Pancreas (tissue), 10 donors: ENCODE data around the gene UPB1. TPM values are rescaled to one million over a fixed set of nuclear protein-coding genes. Genes with fewer than 3 reads are reported as not detected.

Source experiments
- ATAC-seq, 4 donors: fragments of 200-7000 bp; cut with Tn5 transposase; one replicate each; pipeline versions ENCODE4 v1.8.0 to v1.9.1; 2020; ENCODE audit warnings: mild to moderate bottlenecking in 4 of 4, moderate library complexity in 4 of 4
- DNase-seq, 6 donors: peaks; one replicate each; pipeline ENCODE4 v3.0.0-alpha.2; 2020
- FAIRE-seq: peaks from 2 replicates; lab custom pipeline; 2012; peaks lifted over from hg19 to GRCh38; lab: Jason Lieb, UNC
- H3K27ac ChIP-seq, 4 donors: fragments of 200-600 bp; sonication (generic); 1 replicate in 3 of 4; 2 replicates in 1 of 4; pipeline versions ENCODE4 v1.5.0 to v1.8.0; 2020
- H3K27me3 ChIP-seq, 4 donors: fragments of 200-600 bp; one replicate each; pipeline ENCODE4 v1.8.0; 2021
- H3K36me3 ChIP-seq, 3 donors: fragments of 200-600 bp; sonication (generic) in 1 of 3; one replicate each; pipeline versions ENCODE4 v1.5.0 to v1.8.0; 2020 to 2021
- H3K4me1 ChIP-seq, 3 donors: fragments of 200-600 bp; one replicate each; pipeline ENCODE4 v1.8.0; 2021
- H3K4me3 ChIP-seq, 4 donors: fragments of 200-600 bp; sonication (generic) in 2 of 4; one replicate each; pipeline versions ENCODE4 v1.5.0 to v1.8.0; 2020 to 2021
- H3K9me3 ChIP-seq, 4 donors: fragments of 200-600 bp; one replicate each; pipeline ENCODE4 v1.8.0; 2021
- WGBS, 2 donors: extraction: QIAGEN DNeasy Blood & Tissue Kit; methylation state at CpG; one replicate each; pipeline ENCODE4 v1.1.7; 2013; 5-methylcytosine and 5-hydroxymethylcytosine counted together
- intact Hi-C, 3 donors: fragments of 100-400 bp; cut with DNase I; formaldehyde crosslinking; loops; one replicate each; pipeline versions ENCODE4 v1.11.1 to v1.14.2; 2022
- polyA plus RNA-seq, 2 donors: library from polyadenylated mRNA; stranded (reverse); fragments of 200-250 nt; gene quantifications; one replicate each; pipeline ENCODE4 v1.2.3, GENCODE V29; 2013
- total RNA-seq, 6 donors: library from RNA; stranded (reverse); fragmentation: NEBNext Ultra II Directional in 4 of 6; extraction: Animal tissue kit (Norgen Biotek cat#: 25700) in 4 of 6; gene quantifications; one replicate each; pipeline versions ENCODE4 v1.2.1 to v1.2.4, GENCODE V29; 2021 to 2023
- TF ChIP-seq, protein P1 (sequence below), 4 donors: fragments of 200-600 bp; sonication (generic) in 3 of 4; IDR thresholded peaks; one replicate each; pipeline versions ENCODE4 v1.5.0 to v1.8.0; 2021; ENCODE audit warnings: antibody characterized with exemption in 4 of 4
- donor health status: healthy with polysubstance abuse.
- donor health status: DM: no; HTN: no; CAD: no; lungs with moderate emphysema.
- donor health status: DM: no; HTN: no; CAD: no.
- donor health status: control.
- donor health status: control.
- donor health status: Bipolar disorder and iron deficiency.
- donor health status: DM: yes; HTN: yes; CAD: no.
- donor health status: DM: no; HTN: no; CAD: no.
- donor health status: DM: no; HTN: no; CAD: no.
- donor health status: DM: yes; HTN: yes; CAD: no.

UPB1 gene
- total and polyA plus RNA-seq, 8 donors: 0.08 to 2.3 (median 0.25) TPM

- no peak for FAIRE-seq
- 74 to 85% methylated on average over 7 of the region's 7 CpGs for WGBS, 2 donors
- no peak for ATAC-seq
- intact Hi-C loops: no loop called here
- H3K36me3 ChIP-seq: no peaks in the 10 kb centered on the region
- TF ChIP-seq, protein P1, sequence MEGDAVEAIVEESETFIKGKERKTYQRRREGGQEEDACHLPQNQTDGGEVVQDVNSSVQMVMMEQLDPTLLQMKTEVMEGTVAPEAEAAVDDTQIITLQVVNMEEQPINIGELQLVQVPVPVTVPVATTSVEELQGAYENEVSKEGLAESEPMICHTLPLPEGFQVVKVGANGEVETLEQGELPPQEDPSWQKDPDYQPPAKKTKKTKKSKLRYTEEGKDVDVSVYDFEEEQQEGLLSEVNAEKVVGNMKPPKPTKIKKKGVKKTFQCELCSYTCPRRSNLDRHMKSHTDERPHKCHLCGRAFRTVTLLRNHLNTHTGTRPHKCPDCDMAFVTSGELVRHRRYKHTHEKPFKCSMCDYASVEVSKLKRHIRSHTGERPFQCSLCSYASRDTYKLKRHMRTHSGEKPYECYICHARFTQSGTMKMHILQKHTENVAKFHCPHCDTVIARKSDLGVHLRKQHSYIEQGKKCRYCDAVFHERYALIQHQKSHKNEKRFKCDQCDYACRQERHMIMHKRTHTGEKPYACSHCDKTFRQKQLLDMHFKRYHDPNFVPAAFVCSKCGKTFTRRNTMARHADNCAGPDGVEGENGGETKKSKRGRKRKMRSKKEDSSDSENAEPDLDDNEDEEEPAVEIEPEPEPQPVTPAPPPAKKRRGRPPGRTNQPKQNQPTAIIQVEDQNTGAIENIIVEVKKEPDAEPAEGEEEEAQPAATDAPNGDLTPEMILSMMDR (IDR thresholded peaks at IDR 0.05): no peak
- H3K4me3 ChIP-seq: no peak overlapping the region
- no peaks in the 10 kb centered on the region for H3K9me3 ChIP-seq
- H3K27ac ChIP-seq: no peak overlapping the region
- H3K4me1 ChIP-seq: no peaks in the 10 kb centered on the region
- DNase-seq: no peak
- no peaks in the 10 kb centered on the region for H3K27me3 ChIP-seq
Measured at GRCh38 chr22:24502034-24502433, 6.9 kb downstream of the UPB1 start.

GRCh38 chr22:24502541-24502940 is 7.4 kb downstream of the UPB1 start:
- no peak for FAIRE-seq
- Histone ChIP-seq H3K9me3 (no peaks in the 10 kb centered on the region), H3K36me3 (no peaks in the 10 kb centered on the region), H3K4me1 (no peaks in the 10 kb centered on the region), H3K4me3 (no peak overlapping the region), H3K27ac (no peak overlapping the region), H3K27me3 (no peaks in the 10 kb centered on the region)
- 75 to 78% methylated on average over 1 of the region's 1 CpG for WGBS, 2 donors
- TF ChIP-seq, protein P1 (IDR thresholded peaks at IDR 0.05): no peak
- no peak for DNase-seq
- ATAC-seq: no peak
- intact Hi-C loops: no loop called here

- TF ChIP-seq, protein P1 (IDR thresholded peaks at IDR 0.05): peak in 3 of 4 donors; percentile 19 to 29 (median 20)
- DNase-seq: peak in 1 of 6 donors; percentile 48
- Histone ChIP-seq H3K4me3 (no peak overlapping the region), H3K27ac (no peak overlapping the region), H3K27me3 (no peaks in the 10 kb centered on the region), H3K4me1 (no peaks in the 10 kb centered on the region), H3K9me3 (no peaks in the 10 kb centered on the region), H3K36me3 (no peaks in the 10 kb centered on the region)
- FAIRE-seq: no peak
- peak in 3 of 4 donors; percentile 65 to 95 (median 77) for ATAC-seq
- intact Hi-C loops: no loop called here
- WGBS, 2 donors: 76 to 79% methylated on average over 7 of the region's 7 CpGs
Measured at GRCh38 chr22:24503137-24503842, 8.2 kb downstream of the UPB1 start.

GRCh38 chr22:24503843-24504338 is 8.8 kb downstream of the UPB1 start:
- no peak overlapping the region for H3K4me3 ChIP-seq

More at GRCh38 chr22:24503843-24504338, 8.8 kb downstream of the UPB1 start:
- DNase-seq (peak in 1 of 6 donors; percentile 4), FAIRE-seq (no peak), ATAC-seq (no peak)
- H3K27me3 ChIP-seq: no peaks in the 10 kb centered on the region
- intact Hi-C loops: no loop called here
- no peak overlapping the region for H3K27ac ChIP-seq
- no peaks in the 10 kb centered on the region for H3K9me3 ChIP-seq
- H3K4me1 ChIP-seq: no peaks in the 10 kb centered on the region
- H3K36me3 ChIP-seq: no peaks in the 10 kb centered on the region
- TF ChIP-seq, protein P1 (IDR thresholded peaks at IDR 0.05): no peak
- WGBS, 2 donors: 87 to 92% methylated on average over 5 of the region's 5 CpGs
